Fibroblast of the aortic adventitia (primary cell): ENCODE data around the gene NOS3. TPM values are rescaled to one million over a fixed set of nuclear protein-coding genes. Genes with fewer than 3 reads are reported as not detected.
"Not testable (repeated sequence)": the region's sequence is repeated elsewhere in the genome, so short reads cannot be mapped to it uniquely, and the experiment has no call there.

Experiments
- DNase-seq: peaks from one replicate; pipeline ENCODE4 v3.0.0-alpha.2; 2010; ENCODE audit warnings: low read depth
- H3K4me3 ChIP-seq: 2 replicates; pipeline ENCODE4 v1.5.1; 2011; ENCODE audit warnings: low read depth, mild to moderate bottlenecking, control low read depth, low read length, moderate library complexity
- total RNA-seq: library from RNA; depleted of rRNA; stranded (reverse); fragments of >200 nt; gene quantifications from 2 replicates; pipeline ENCODE4 v1.2.3, GENCODE V29; 2012; ENCODE audit warnings: low replicate concordance
- TF ChIP-seq, protein P1 (sequence below): IDR thresholded peaks from 2 replicates; pipeline ENCODE4 v1.5.1; 2011; ENCODE audit warnings: mild to moderate bottlenecking, low read length, control low read depth, inconsistent platforms; ENCODE audit not compliant: insufficient read depth

NOS3 gene
- total RNA-seq, 1 donor, result 0.36 TPM

DNA sequence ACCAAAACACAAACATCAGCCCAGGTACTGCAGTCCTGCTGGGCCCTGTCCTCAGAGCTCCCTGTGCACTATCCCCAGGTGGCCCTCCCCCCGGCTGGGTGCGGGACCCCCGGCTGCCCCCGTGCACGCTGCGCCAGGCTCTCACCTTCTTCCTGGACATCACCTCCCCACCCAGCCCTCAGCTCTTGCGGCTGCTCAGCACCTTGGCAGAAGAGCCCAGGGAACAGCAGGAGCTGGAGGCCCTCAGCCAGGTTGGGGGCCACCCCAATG, 19.2 kb downstream of the NOS3 start:
- TF ChIP-seq, protein P1, sequence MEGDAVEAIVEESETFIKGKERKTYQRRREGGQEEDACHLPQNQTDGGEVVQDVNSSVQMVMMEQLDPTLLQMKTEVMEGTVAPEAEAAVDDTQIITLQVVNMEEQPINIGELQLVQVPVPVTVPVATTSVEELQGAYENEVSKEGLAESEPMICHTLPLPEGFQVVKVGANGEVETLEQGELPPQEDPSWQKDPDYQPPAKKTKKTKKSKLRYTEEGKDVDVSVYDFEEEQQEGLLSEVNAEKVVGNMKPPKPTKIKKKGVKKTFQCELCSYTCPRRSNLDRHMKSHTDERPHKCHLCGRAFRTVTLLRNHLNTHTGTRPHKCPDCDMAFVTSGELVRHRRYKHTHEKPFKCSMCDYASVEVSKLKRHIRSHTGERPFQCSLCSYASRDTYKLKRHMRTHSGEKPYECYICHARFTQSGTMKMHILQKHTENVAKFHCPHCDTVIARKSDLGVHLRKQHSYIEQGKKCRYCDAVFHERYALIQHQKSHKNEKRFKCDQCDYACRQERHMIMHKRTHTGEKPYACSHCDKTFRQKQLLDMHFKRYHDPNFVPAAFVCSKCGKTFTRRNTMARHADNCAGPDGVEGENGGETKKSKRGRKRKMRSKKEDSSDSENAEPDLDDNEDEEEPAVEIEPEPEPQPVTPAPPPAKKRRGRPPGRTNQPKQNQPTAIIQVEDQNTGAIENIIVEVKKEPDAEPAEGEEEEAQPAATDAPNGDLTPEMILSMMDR, result no peak
- DNase-seq, result no peak
- H3K4me3 ChIP-seq, result no peak overlapping the region

DNA sequence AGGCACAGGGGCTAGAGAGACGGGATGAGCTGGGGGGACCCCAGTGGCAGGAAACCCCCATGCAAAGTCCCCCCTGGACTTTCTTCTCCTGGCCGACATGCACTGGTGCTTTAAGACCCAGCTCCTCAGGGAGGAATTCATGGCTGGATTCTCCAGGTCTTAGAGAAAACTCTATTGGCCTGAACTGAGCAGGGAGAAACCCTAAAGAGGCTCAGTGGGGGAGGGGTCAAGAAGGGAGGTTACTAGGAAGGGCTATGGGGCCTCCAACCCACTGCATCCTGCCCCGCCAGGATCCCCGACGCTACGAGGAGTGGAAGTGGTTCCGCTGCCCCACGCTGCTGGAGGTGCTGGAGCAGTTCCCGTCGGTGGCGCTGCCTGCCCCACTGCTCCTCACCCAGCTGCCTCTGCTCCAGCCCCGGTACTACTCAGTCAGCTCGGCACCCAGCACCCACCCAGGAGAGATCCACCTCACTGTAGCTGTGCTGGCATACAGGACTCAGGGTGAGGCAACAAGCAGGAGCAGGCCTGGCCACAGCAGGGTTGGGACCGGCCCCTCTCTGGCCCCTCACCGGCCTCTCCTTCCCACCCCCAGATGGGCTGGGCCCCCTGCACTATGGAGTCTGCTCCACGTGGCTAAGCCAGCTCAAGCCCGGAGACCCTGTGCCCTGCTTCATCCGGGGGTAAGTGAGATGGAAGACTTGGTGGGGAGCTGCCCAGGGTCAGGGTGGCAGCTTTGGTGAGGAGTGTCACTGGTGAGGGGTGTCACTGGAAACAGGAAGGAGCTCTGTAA, 19.7 kb downstream of the NOS3 start:
- TF ChIP-seq, protein P1, result no peak
- DNase-seq, result no peak

DNA sequence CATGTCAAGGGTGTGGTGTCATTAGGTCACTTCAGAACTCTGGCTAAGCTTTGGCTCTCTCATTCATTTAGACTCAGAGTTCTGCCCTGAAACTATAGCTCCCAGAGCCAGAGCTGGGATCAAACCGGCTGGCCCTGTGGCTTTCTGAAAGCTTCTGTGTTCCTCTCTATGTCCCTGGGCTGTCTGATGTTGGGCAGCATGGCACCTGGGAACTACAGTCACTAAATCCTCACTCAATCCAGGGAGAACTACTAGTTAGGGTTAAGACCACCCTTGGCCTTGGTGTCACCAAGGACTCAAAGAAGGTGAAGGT, 20.2 kb downstream of the NOS3 start:
- TF ChIP-seq, protein P1, result no peak
- DNase-seq, result no peak
- H3K4me3 ChIP-seq, result no peak overlapping the region

More for the DNA sequence above, 19.7 kb downstream of the NOS3 start:
- no peak overlapping the region for H3K4me3 ChIP-seq

DNA sequence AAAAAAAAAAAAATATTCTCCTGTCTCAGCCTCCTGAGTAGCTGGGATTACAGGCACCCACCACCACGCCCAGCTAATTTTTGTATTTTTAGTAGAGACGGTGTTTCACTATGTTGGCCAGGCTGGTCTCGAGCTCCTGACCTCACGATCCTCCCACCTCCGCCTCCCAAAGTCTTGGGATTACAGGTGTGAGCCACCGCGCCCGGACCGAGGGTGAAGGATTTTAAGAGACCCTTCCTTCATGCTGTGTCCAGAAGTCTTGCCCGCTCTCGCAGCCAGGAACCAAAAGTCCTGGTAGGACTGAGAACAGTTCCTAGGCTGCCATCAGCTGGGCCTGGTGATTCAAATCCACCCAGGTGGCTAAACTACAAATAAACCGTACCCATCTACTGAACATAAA, 20.8 kb downstream of the NOS3 start:
- DNase-seq, H3K4me3 ChIP-seq: not testable (repeated sequence)

DNA sequence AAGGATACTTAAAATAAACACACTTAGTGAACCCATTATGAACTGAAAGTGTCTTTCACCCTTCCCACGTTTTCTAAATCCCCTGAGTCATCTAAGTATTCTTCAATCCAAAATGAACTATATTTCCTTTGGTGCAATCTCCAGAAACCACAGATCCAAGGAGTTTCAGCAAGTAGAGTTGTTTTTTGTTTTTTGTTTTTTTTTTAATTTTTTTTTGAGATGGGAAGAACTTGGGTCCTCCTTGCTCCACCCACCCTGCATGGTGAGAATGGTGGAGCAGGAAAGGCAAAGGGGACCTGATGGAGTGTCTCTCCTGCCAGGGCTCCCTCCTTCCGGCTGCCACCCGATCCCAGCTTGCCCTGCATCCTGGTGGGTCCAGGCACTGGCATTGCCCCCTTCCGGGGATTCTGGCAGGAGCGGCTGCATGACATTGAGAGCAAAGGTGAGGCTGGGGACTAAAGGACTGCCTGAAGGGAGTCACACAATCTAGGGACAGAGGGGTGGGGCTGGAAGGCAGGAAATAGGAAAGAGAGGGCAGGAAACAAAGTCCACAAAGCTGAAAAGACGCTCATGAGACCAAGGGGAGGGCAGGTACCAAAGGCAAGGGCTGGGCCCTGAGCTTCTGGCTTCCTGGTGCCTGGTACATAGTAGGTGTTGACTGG, 21.3 kb downstream of the NOS3 start:
- no peak for DNase-seq
- TF ChIP-seq, protein P1, result no peak
- no peak overlapping the region for H3K4me3 ChIP-seq

DNA sequence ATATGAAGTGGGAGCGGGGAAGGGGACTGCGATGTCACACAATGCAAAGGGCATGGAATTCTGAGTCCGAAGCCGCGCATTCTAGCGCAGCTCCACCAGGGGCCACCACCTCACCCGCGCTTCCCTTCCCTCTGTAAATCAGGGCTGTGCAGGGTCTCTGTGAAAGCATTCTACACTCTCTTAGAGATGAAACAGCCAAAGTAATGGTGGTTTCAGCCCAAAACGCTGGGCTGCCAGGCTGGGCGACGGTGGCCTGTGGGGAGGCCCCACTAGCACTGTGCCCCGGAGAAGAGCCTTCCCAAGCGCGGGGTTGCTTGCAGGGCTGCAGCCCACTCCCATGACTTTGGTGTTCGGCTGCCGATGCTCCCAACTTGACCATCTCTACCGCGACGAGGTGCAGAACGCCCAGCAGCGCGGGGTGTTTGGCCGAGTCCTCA, 22.1 kb downstream of the NOS3 start:
- TF ChIP-seq, protein P1, result peak; percentile 62
- no peak overlapping the region for H3K4me3 ChIP-seq
- DNase-seq, result no peak

DNA sequence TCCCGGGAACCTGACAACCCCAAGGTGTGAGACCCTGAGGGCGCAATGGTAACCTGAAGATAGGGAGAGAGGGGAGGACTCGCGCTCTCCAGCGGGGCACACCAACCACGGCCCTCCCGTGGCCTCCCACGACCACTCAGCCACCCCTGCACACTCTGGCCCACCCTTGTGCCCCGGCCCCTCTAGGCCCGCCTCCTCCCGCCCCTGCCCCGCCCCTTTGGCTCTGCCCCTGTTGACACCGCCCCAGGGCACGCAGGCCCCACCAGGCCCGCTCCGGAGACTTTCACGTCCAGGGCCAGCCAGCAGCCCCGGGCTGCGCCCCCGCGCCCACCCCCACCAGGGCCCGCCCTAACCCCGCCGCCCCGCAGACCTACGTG, 22.5 kb downstream of the NOS3 start:
- TF ChIP-seq, protein P1, result no peak
- H3K4me3 ChIP-seq, result no peak overlapping the region
- DNase-seq, result no peak
